ENCODE measurements around the gene COL6A3.

DNA sequence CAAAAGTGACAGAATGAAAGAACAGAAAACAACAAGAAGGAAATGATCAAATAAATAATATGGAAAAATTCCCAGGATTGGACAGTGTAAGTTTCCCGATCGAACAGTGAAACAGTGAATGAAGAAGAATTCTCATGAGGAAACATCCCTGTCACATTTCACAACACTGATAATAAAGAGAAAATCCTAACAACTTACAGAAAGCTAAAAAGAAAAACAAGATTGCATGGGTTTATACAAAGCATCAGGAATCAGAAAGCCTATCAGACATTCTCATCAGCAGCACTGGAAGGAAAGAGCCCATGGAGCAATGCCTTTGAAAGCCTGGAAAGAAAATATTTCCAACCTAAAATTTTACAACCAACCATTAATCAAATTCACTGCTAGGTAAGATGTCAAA is 9.9 kb upstream of the COL6A3 start:
- TF ChIP-seq FUS (optimal IDR thresholded peaks at IDR 0.05; ENCODE audit: low read depth, low read length) (no peak), ZMIZ1 (IDR thresholded peaks at IDR 0.05; ENCODE audit: low read depth in 2 of 2, low read length in 2 of 2) (no peak), FOXO4 (CRISPR knock-in tag; IDR thresholded peaks at IDR 0.05) (no peak), ZBTB34 (CRISPR knock-in tag; IDR thresholded peaks at IDR 0.05) (no peak), PHF8 (IDR thresholded peaks at IDR 0.05; ENCODE audit: borderline replicate concordance, low read length) (no peak), PREB (CRISPR knock-in tag; IDR thresholded peaks at IDR 0.05) (no peak), KHSRP (IDR thresholded peaks at IDR 0.05) (no peak), MYC (IDR thresholded peaks at IDR 0.05; ENCODE audit: low read depth, low read length) (no peak), MYC (CRISPR knock-in tag; IDR thresholded peaks at IDR 0.05; ENCODE audit: borderline replicate concordance, low read depth) (no peak), TCF7L2 (IDR thresholded peaks at IDR 0.05; ENCODE audit: low read depth, low read length) (no peak)
- TF ChIP-seq, protein P1, sequence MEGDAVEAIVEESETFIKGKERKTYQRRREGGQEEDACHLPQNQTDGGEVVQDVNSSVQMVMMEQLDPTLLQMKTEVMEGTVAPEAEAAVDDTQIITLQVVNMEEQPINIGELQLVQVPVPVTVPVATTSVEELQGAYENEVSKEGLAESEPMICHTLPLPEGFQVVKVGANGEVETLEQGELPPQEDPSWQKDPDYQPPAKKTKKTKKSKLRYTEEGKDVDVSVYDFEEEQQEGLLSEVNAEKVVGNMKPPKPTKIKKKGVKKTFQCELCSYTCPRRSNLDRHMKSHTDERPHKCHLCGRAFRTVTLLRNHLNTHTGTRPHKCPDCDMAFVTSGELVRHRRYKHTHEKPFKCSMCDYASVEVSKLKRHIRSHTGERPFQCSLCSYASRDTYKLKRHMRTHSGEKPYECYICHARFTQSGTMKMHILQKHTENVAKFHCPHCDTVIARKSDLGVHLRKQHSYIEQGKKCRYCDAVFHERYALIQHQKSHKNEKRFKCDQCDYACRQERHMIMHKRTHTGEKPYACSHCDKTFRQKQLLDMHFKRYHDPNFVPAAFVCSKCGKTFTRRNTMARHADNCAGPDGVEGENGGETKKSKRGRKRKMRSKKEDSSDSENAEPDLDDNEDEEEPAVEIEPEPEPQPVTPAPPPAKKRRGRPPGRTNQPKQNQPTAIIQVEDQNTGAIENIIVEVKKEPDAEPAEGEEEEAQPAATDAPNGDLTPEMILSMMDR (IDR thresholded peaks at IDR 0.05 in 2 of 3, conservative IDR thresholded peaks at IDR 0.05 in 1 of 3; ENCODE audit: insufficient read depth in 2 of 3, low read depth in 1 of 3, low read length in 3 of 3): no peak

Measured in K562 (cell line).